Stimulated activated CD8-positive, alpha-beta memory T cell treated with anti-CD3 and anti-CD28 coated beads, Interleukin-4, amount 100 ng/mL, for 48 hours (primary cell): ENCODE measurements around the gene LOX.

Experiments
- DNase-seq: peaks from one replicate; pipeline ENCODE4 v3.0.0-alpha.2; 2020

LOX gene

DNA sequence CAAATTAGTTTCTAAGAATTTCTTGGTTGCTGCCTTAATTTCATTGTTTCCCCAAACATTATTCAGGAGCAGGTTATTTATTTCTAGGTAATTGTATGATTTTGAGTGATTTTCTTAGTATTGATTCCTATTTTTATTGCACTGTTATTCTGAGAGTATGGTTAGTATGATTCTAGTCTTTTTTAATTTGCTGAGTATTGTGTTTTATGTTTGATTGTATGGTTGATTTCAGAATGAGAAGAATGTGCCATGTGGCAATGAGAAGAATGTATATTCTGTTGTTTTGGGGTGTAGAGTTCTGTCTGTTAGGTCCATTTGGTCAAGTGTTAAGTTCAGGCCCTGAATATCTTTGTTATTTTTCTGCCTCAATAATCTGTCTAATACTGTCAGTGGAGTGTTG lies 27.1 kb downstream of the LOX start:
- no peak for DNase-seq

DNA sequence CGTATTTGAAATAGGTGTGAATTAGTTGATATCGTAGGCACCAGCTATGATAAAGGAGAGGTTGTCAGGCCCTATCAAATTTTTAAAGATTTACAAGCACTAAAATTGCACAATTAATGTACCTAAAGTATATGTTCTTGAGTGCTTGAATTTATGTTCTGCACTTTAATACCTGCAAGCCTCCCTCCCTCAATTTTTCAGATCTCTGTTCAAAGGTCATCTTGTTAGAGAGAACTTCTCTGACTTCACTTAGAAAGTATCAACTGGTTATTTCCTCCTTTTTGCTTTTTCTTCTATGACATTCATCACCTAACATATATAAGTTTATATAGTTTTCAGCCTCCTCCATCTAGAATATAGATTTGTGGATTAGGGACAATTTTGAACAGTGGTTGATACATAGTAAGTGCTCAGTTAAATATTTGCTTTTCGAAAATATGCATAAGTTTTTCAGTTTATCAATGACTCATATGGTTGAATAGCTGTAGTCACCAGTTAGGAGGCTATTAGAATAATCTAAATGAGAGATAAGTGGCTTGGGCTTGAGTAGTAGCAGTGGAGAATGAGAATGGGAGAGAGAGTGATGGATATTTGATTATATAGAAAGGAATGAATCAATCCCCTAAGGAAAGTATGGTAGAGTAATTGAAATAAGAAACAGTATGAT lies 37.3 kb downstream of the LOX start:
- no peak for DNase-seq

DNA sequence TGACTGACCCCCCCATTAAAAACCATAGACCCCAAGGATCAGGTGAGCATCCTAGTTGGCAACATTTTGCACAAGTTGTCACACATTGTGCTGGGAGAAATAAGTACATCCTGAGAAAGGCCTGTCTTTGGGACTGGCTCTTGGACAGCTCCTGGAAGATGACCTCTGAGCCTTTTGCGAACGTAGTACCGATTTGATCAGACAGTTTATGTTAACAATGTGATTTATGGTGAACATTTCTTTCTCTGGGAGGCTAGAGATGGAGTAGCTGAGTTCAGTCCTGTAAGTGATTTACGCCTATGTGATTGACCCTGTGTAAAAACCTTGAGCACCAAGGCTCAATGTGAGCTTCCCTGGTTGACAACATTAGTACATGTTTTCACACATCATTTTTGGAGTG lies 41.7 kb downstream of the LOX start:
- no peak for DNase-seq

DNA sequence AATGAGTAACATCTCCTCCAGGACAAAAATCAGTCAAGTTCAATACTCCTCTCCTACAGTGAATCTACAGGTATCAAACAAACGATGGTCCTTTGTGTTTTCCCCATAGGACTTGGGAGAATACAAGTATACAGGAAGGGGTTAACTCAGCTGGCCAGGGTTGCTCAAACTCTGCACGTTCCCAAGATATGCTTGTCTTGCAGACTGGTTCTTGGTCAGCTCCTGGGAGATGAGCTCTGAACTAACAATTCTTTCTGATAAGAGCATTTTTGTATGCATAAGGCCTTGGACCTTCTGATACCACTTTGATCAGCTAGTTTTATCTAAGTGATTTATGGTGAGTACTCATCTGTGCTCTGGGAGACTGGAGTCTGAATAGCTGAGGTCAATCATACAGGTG lies 42.1 kb downstream of the LOX start:
- DNase-seq: no peak

DNA sequence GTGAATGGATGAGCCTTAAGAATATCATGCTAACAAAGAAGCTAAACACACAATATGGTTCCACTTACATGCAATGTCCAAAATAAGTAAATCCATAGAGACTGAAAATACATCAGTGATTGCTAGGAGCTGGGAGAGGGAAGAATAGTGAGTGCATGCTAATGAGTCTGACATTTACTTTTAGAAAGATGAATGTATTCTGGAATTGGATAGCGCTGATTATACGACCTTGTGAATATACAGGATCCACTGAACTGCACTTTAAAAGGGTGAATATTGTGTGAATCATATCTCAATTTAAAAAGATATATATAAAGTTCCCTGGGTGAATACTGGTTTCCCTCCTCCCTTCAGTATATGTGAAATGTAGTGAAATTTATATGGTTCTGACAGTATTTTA lies 46.2 kb downstream of the LOX start:
- no peak for DNase-seq

DNA sequence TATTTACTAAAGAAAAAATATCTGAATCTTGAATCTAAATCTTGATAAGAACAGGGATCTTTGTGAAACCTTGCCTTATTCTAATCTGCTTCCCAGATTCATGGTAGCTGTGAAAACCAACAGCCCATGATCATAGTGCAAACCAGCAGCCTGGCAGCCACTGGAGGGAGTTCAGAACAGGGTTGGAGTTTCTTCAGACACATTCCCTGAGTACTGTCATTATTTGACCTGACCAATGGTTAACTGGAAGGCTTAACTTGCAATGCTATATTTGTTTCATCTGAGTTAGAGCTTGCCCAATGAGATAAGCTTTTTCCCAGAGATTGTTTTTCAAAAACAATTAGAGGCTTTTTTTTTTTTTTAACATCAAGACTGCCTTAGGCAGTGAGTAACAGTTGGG lies 47.8 kb downstream of the LOX start:
- no peak for DNase-seq

DNA sequence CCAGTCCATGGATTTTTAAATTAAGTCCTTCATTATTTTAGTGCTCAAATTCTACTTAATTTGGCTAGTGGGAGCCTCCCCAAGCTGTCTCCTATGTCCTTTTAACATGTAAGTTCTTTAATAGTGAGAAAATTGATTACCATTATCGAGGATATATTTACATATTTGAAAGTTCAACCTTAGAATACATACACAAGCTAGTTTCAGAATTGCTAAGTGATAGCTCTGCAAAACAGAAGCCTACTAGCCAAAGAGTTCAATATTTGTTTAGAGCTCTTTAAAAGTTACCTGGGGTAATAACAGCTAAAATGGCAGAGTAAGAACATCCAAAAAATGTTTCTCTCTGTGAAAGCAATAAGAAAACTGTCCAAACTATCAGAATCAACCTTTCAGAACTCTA lies 48.2 kb downstream of the LOX start:
- no peak for DNase-seq

DNA sequence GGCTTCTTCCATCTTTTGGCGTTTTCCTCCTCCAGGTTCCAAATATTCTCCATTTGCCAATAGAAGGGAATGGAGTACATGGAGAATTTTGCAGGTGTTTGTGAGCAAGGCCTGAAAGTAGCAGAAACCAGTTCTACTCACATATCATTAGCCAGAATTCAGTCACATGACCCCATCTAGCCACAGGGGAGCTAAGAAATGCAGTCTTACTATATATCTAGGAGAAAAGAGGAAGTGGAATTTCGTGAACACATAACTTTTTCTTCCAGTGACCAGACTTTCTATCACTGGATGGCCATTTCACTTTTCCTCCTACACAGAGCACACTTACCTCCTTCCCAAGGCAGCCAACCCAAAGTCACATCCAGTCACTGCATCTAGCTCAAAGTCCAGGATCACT lies 55.1 kb downstream of the LOX start:
- DNase-seq: no peak

DNA sequence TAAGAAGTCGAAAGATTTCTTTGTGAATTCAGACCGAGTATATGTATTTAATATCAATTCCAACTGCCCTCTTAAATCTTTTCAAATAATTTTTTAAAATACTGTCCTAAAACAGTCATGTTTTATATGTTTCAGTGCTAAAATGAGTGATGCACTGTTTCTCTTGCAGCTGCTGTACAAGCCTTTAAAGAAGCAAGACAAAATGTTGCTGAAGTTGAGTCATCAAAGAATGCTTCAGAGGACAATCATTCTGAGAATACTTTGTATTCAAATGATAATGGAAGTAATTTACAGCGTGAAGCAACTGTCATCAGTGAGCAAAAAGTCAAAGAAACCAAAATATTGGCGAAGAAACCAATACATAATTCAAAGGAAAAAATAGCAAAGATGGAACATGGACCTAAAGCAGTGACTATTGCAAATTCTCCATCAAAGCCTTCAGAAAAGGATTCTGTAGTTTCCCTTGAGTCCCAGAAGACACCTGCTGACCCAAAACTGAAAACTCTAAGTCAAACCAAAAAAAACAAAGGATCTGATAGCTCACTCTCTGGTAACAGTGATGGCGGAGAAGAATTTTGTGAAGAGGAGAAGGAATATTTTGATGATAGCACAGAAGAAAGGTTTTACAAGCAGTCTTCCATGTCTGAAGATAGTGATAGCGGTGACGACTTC lies 58.0 kb downstream of the LOX start:
- DNase-seq: no peak

DNA sequence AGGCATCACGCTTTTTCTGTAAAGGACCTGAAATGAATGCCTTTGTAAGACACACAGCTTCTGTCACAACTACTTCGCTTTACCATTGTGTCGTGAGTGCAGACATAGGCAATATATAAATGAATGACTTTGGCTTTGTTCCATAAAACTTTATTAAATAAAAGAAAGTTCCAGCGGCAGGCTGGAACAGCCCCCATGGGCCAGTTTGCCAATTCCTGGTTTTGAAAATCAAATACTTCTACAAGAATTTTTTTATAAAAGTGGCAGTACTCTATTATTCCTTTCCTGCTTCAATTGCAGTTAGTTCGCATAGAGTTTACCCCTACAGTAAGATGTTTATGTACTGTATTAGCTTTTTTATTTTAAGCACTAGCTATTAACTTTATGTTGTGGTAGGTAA lies 62.6 kb downstream of the LOX start:
- no peak for DNase-seq

DNA sequence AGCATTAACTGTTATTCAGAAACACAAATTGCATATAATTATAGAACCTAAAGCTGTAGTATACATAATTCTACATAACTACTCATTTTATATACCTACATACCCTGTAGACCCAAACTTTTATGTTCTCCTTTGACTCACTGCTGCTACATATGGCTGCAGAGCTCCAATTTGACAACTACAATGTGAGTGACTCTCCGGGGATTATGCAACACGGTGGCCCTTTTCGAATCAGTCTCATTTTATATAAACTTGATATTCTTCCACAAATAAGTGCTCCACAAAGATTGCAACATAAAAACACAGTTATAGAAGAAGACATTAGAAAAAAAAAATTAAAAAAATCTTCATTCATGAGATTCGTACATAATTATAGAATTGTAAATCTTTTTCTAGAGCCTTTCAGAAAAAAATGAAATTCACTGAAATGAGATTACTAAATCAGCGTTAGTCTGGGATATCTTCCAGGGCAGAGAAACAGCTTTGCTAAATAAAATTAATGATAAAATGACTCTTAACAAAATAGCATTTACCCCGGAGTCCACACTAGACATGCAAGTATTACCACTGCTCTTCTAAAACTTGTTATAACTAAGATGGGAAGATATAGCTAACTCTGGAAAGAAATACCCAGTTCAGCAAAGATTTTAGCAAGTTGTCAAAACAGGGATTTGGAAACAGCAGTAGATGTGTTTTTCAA lies 63.7 kb downstream of the LOX start:
- DNase-seq: no peak
